Activated CD4-positive, alpha-beta memory T cell treated with anti-CD3 and anti-CD28 coated beads, Interleukin-2, amount 10 ng/mL, durations not matched to agents 7 days and 5 days (primary cell): Measurements from ENCODE around the gene SLC13A4. TPM values are rescaled to one million over a fixed set of nuclear protein-coding genes. Genes with fewer than 3 reads are reported as not detected.

Source experiments
- CTCF ChIA-PET: fragments of 350-600 bp; sonication (Branson Sonifier 250); formaldehyde crosslinking; loops from one replicate; lab custom pipeline; 2021; ENCODE audit warnings: antibody characterized with exemption, inconsistent platforms; lab: Charles Lee
- POLR2A ChIA-PET: fragments of 350-600 bp; sonication (Branson Sonifier 250); formaldehyde crosslinking; loops from one replicate; lab custom pipeline; 2021; ENCODE audit warnings: antibody characterized with exemption; lab: Charles Lee
- DNase-seq: peaks from one replicate; pipeline ENCODE4 v3.0.0-alpha.2; 2020
- H3K27ac Mint-ChIP-seq: one replicate; pipeline ENCODE4 v1.8.0; 2021; ENCODE audit warnings: mild to moderate bottlenecking, mixed read lengths
- H3K27me3 Mint-ChIP-seq: one replicate; pipeline ENCODE4 v1.8.0; 2021; ENCODE audit warnings: mixed read lengths
- H3K36me3 Mint-ChIP-seq: one replicate; pipeline ENCODE4 v1.8.0; 2021; ENCODE audit warnings: low read depth, mixed read lengths
- H3K4me1 Mint-ChIP-seq: one replicate; pipeline ENCODE4 v1.8.0; 2021; ENCODE audit warnings: mixed read lengths
- H3K4me3 Mint-ChIP-seq: one replicate; pipeline ENCODE4 v1.8.0; 2021; ENCODE audit warnings: mild to moderate bottlenecking, mixed read lengths
- H3K9me3 Mint-ChIP-seq: one replicate; pipeline ENCODE4 v1.8.0; 2021; ENCODE audit warnings: mixed read lengths
- total RNA-seq, 2 experiments: library from RNA; stranded (reverse); gene quantifications; one replicate each; pipeline ENCODE4 v1.2.3, GENCODE V29; 2021

SLC13A4 gene
- total RNA-seq, 2 experiments from 2014 or later: not detected

GRCh38 chr7:135723411-135723810 is 4.6 kb downstream of the SLC13A4 start:
- POLR2A ChIA-PET: no interaction called here

GRCh38 chr7:135721198-135721820 is 6.7 kb downstream of the SLC13A4 start:
- Mint-ChIP-seq H3K36me3 (no peaks in the 10 kb centered on the region), H3K4me3 (no peak overlapping the region), H3K4me1 (no peaks in the 10 kb centered on the region), H3K9me3 (no peaks in the 10 kb centered on the region), H3K27me3 (peaks cover 10% of the 10 kb centered on the region), H3K27ac (no peak overlapping the region)
- POLR2A ChIA-PET: no interaction called here
- no peak for DNase-seq
- CTCF ChIA-PET: no interaction called here

More at GRCh38 chr7:135723411-135723810, 4.6 kb downstream of the SLC13A4 start:
- Mint-ChIP-seq H3K36me3 (no peaks in the 10 kb centered on the region), H3K4me3 (no peak overlapping the region), H3K27me3 (peaks cover 8% of the 10 kb centered on the region), H3K4me1 (no peaks in the 10 kb centered on the region), H3K27ac (no peak overlapping the region), H3K9me3 (no peaks in the 10 kb centered on the region)
- no peak for DNase-seq
- CTCF ChIA-PET: no interaction called here

GRCh38 chr7:135719688-135720087 is 8.3 kb downstream of the SLC13A4 start:
- no peak for DNase-seq
- POLR2A ChIA-PET: no interaction called here
- H3K36me3 Mint-ChIP-seq: no peaks in the 10 kb centered on the region
- H3K4me3 Mint-ChIP-seq: no peak overlapping the region
- H3K27ac Mint-ChIP-seq: no peak overlapping the region
- peaks cover 6% of the 10 kb centered on the region for H3K27me3 Mint-ChIP-seq
- no peaks in the 10 kb centered on the region for H3K9me3 Mint-ChIP-seq
- no peaks in the 10 kb centered on the region for H3K4me1 Mint-ChIP-seq
- CTCF ChIA-PET: no interaction called here

- no peaks in the 10 kb centered on the region for H3K4me1 Mint-ChIP-seq
- H3K27ac Mint-ChIP-seq: no peak overlapping the region
- H3K27me3 Mint-ChIP-seq: peaks cover 5% of the 10 kb centered on the region
- no peak for DNase-seq
- H3K9me3 Mint-ChIP-seq: no peaks in the 10 kb centered on the region
- no peak overlapping the region for H3K4me3 Mint-ChIP-seq
- no peaks in the 10 kb centered on the region for H3K36me3 Mint-ChIP-seq
- CTCF ChIA-PET: interaction anchor here (1.5 kb wide), 1 partner anchor 16 kb away, joined by 4 read pairs; no protein-coding TSS in a partner anchor
- POLR2A ChIA-PET: no interaction called here
Measured at GRCh38 chr7:135718794-135719437, 9.1 kb downstream of the SLC13A4 start.

GRCh38 chr7:135718219-135718618 is 9.8 kb downstream of the SLC13A4 start:
- peaks cover 5% of the 10 kb centered on the region for H3K27me3 Mint-ChIP-seq
- H3K27ac Mint-ChIP-seq: no peak overlapping the region
- POLR2A ChIA-PET: no interaction called here
- H3K4me1 Mint-ChIP-seq: no peaks in the 10 kb centered on the region
- CTCF ChIA-PET: interaction anchor here (1.5 kb wide), 1 partner anchor 17 kb away, joined by 4 read pairs; no protein-coding TSS in a partner anchor
- no peaks in the 10 kb centered on the region for H3K36me3 Mint-ChIP-seq
- H3K9me3 Mint-ChIP-seq: no peaks in the 10 kb centered on the region
- no peak for DNase-seq
- H3K4me3 Mint-ChIP-seq: no peak overlapping the region

- H3K36me3 Mint-ChIP-seq: no peaks in the 10 kb centered on the region
- POLR2A ChIA-PET: no interaction called here
- CTCF ChIA-PET: interaction anchor here (1.5 kb wide), 1 partner anchor 17 kb away, joined by 4 read pairs; no protein-coding TSS in a partner anchor
Measured at GRCh38 chr7:135717693-135718092, 10.3 kb downstream of the SLC13A4 start.

GRCh38 chr7:135716677-135717238 is 11.2 kb downstream of the SLC13A4 start:
- Mint-ChIP-seq H3K27me3 (peaks cover 5% of the 10 kb centered on the region), H3K9me3 (no peaks in the 10 kb centered on the region), H3K27ac (no peak overlapping the region), H3K36me3 (no peaks in the 10 kb centered on the region), H3K4me3 (no peak overlapping the region), H3K4me1 (no peaks in the 10 kb centered on the region)
- ChIA-PET POLR2A (no interaction called here), CTCF (interaction anchor here (0.7 kb wide), 1 partner anchor 789 kb away, joined by 3 read pairs; no protein-coding TSS in a partner anchor)
- DNase-seq: no peak

More at GRCh38 chr7:135717693-135718092, 10.3 kb downstream of the SLC13A4 start:
- Mint-ChIP-seq H3K4me1 (no peaks in the 10 kb centered on the region), H3K4me3 (no peak overlapping the region), H3K9me3 (no peaks in the 10 kb centered on the region), H3K27me3 (peaks cover 5% of the 10 kb centered on the region), H3K27ac (no peak overlapping the region)
- no peak for DNase-seq

GRCh38 chr7:135715673-135716072 is 12.3 kb downstream of the SLC13A4 start:
- ChIA-PET POLR2A (no interaction called here), CTCF (no interaction called here)
- H3K4me3 Mint-ChIP-seq: no peak overlapping the region

GRCh38 chr7:135715055-135715522 is 12.9 kb downstream of the SLC13A4 start:
- Mint-ChIP-seq H3K4me1 (no peaks in the 10 kb centered on the region), H3K4me3 (no peak overlapping the region), H3K27me3 (peaks cover 5% of the 10 kb centered on the region), H3K9me3 (no peaks in the 10 kb centered on the region), H3K27ac (no peak overlapping the region), H3K36me3 (no peaks in the 10 kb centered on the region)
- DNase-seq: no peak
- ChIA-PET POLR2A (no interaction called here), CTCF (no interaction called here)

More at GRCh38 chr7:135715673-135716072, 12.3 kb downstream of the SLC13A4 start:
- Mint-ChIP-seq H3K9me3 (no peaks in the 10 kb centered on the region), H3K36me3 (no peaks in the 10 kb centered on the region), H3K27me3 (peaks cover 5% of the 10 kb centered on the region), H3K4me1 (no peaks in the 10 kb centered on the region), H3K27ac (no peak overlapping the region)
- no peak for DNase-seq

- Mint-ChIP-seq H3K4me1 (no peaks in the 10 kb centered on the region), H3K9me3 (no peaks in the 10 kb centered on the region), H3K27me3 (peaks cover 4% of the 10 kb centered on the region), H3K27ac (no peak overlapping the region), H3K36me3 (no peaks in the 10 kb centered on the region), H3K4me3 (no peak overlapping the region)
- CTCF ChIA-PET: interaction anchor here (3.9 kb wide), 1 partner anchor 43 kb away, joined by 26 read pairs; no protein-coding TSS in a partner anchor
- POLR2A ChIA-PET: no interaction called here
- DNase-seq: no peak
Measured at GRCh38 chr7:135714534-135715009, 13.4 kb downstream of the SLC13A4 start.

- H3K27me3 Mint-ChIP-seq: peaks cover 3% of the 10 kb centered on the region
- no peak overlapping the region for H3K27ac Mint-ChIP-seq
- H3K4me3 Mint-ChIP-seq: no peak overlapping the region
- ChIA-PET CTCF (interaction anchor here (0.6 to 3.9 kb wide), 3 partner anchors 42 to 532 kb away, joined by 3 to 26 read pairs (median 3); no protein-coding TSS in a partner anchor), POLR2A (no interaction called here)
- no peaks in the 10 kb centered on the region for H3K9me3 Mint-ChIP-seq
- no peaks in the 10 kb centered on the region for H3K4me1 Mint-ChIP-seq
- DNase-seq: no peak
- no peaks in the 10 kb centered on the region for H3K36me3 Mint-ChIP-seq
Measured at GRCh38 chr7:135713836-135714470, 14.0 kb downstream of the SLC13A4 start.

GRCh38 chr7:135712796-135713195 is 15.2 kb downstream of the SLC13A4 start:
- CTCF ChIA-PET: interaction anchor here (1.3 to 3.9 kb wide), 5 partner anchors 12 to 88 kb away, joined by 3 to 26 read pairs (median 10); partner anchors contain the start of genes SLC13A4 and STMP1
- Mint-ChIP-seq H3K27me3 (no peaks in the 10 kb centered on the region), H3K36me3 (no peaks in the 10 kb centered on the region), H3K4me1 (no peaks in the 10 kb centered on the region), H3K9me3 (no peaks in the 10 kb centered on the region), H3K27ac (no peak overlapping the region), H3K4me3 (no peak overlapping the region)
- POLR2A ChIA-PET: interaction anchor here (1.9 kb wide), 1 partner anchor 50 kb away, joined by 4 read pairs; the partner anchor contains the start of gene STMP1
- DNase-seq: no peak
